NCI-H2107 (cell line): Measurements from ENCODE around the gene MAST4.

ENCODE experiments used
- DNase-seq: peaks from one replicate; lab custom pipeline; 2025; lab: John Stamatoyannopoulos, UW

MAST4 gene

GRCh38 chr5:67045816-67046740 lies 449.9 kb downstream of the MAST4 start:
- DNase-seq = no peak

- DNase-seq = no peak
Measured at GRCh38 chr5:67047160-67047559, 451.0 kb downstream of the MAST4 start.

- DNase-seq = no peak
Measured at GRCh38 chr5:67047616-67048015, 451.4 kb downstream of the MAST4 start.

GRCh38 chr5:67050125-67050524 lies 453.9 kb downstream of the MAST4 start:
- DNase-seq = peak; percentile 23

GRCh38 chr5:67050635-67051034 lies 454.4 kb downstream of the MAST4 start:
- DNase-seq = no peak

GRCh38 chr5:67051164-67051563 lies 455.0 kb downstream of the MAST4 start:
- DNase-seq = no peak

- DNase-seq = no peak
Measured at GRCh38 chr5:67052034-67052433, 455.8 kb downstream of the MAST4 start.

GRCh38 chr5:67053229-67053628 lies 457.0 kb downstream of the MAST4 start:
- no peak for DNase-seq

GRCh38 chr5:67058998-67059743 lies 463.0 kb downstream of the MAST4 start:
- DNase-seq = no peak

GRCh38 chr5:67059744-67060490 lies 463.7 kb downstream of the MAST4 start:
- no peak for DNase-seq

GRCh38 chr5:67061511-67061910 lies 465.3 kb downstream of the MAST4 start:
- no peak for DNase-seq

GRCh38 chr5:67063055-67063454 lies 466.9 kb downstream of the MAST4 start:
- no peak for DNase-seq

- no peak for DNase-seq
Measured at GRCh38 chr5:67063791-67064190, 467.6 kb downstream of the MAST4 start.

- DNase-seq = no peak
Measured at GRCh38 chr5:67065237-67065636, 469.0 kb downstream of the MAST4 start.

GRCh38 chr5:67065696-67066095 lies 469.5 kb downstream of the MAST4 start:
- no peak for DNase-seq

- DNase-seq = no peak
Measured at GRCh38 chr5:67066815-67067214, 470.6 kb downstream of the MAST4 start.

GRCh38 chr5:67073045-67073680 lies 477.0 kb downstream of the MAST4 start:
- DNase-seq = no peak

- no peak for DNase-seq
Measured at GRCh38 chr5:67077296-67077695, 481.1 kb downstream of the MAST4 start.

- DNase-seq = no peak
Measured at GRCh38 chr5:67081261-67081660, 485.1 kb downstream of the MAST4 start.

- DNase-seq = no peak
Measured at GRCh38 chr5:67082941-67083340, 486.7 kb downstream of the MAST4 start.

GRCh38 chr5:67085616-67086015 lies 489.4 kb downstream of the MAST4 start:
- peak; percentile 27 for DNase-seq

GRCh38 chr5:67089200-67089725 lies 493.1 kb downstream of the MAST4 start:
- no peak for DNase-seq
